T-cell (primary cell): ENCODE results near the gene GABARAP. TPM values are rescaled to one million over a fixed set of nuclear protein-coding genes. Genes with fewer than 3 reads are reported as not detected.

Source experiments
- ATAC-seq, 4 experiments: fragments of 200-7000 bp in 3 of 4; fragments of 150-1000 bp in 1 of 4; cut with Tn5 transposase; replicated peaks in 1 of 4; 1 replicate in 3 of 4; 2 replicates in 1 of 4; pipeline ENCODE4 v1.10.0; 2021; ENCODE audit warnings: moderate library complexity in 3 of 4, mild to moderate bottlenecking in 2 of 4, moderate number of reproducible peaks in 1 of 4
- CTCF ChIA-PET, 2 donors: fragments of 300-600 bp; sonication (Branson Sonifier 250); formaldehyde crosslinking; loops; one replicate each; lab custom pipeline; 2022; ENCODE audit warnings: antibody characterized with exemption in 2 of 2; lab: Charles Lee
- POLR2A ChIA-PET, 2 donors: fragments of 300-600 bp; sonication (Branson Sonifier 250); formaldehyde crosslinking; loops; one replicate each; lab custom pipeline; 2022; ENCODE audit warnings: antibody characterized with exemption in 2 of 2; lab: Charles Lee
- DNase-seq, 35 experiments: peaks; one replicate each; pipeline versions ENCODE4 v3.0.0 to v3.0.0-alpha.2; 2013 to 2023
- H3K27ac ChIP-seq: one replicate; pipeline ENCODE4 v1.5.1; 2013; ENCODE audit warnings: low read length
- H3K27me3 ChIP-seq, 2 experiments: replicated peaks in 1 of 2; 1 replicate in 1 of 2; 2 replicates in 1 of 2; pipeline versions ENCODE4 v1.6.1 to v1.7.0; 2013; ENCODE audit warnings: low read length in 1 of 2, mixed read lengths in 1 of 2; ENCODE audit not compliant: control insufficient read depth in 2 of 2, insufficient read depth in 2 of 2; ENCODE audit errors: extremely low read depth in 1 of 2
- H3K36me3 ChIP-seq, 2 donors: 1 replicate in 1 of 2; 2 replicates in 1 of 2; pipeline versions ENCODE4 v1.6.1 to v1.7.0; 2013; ENCODE audit warnings: low read length in 1 of 2; ENCODE audit not compliant: control insufficient read depth in 2 of 2, insufficient read depth in 1 of 2; ENCODE audit errors: extremely low read depth in 1 of 2
- H3K4me1 ChIP-seq, 2 experiments: 1 replicate in 1 of 2; 2 replicates in 1 of 2; pipeline versions ENCODE4 v1.6.1 to v1.7.0; 2013; ENCODE audit warnings: low read length in 2 of 2, mixed read lengths in 1 of 2; ENCODE audit not compliant: insufficient read depth in 2 of 2, control insufficient read depth in 1 of 2; ENCODE audit errors: extremely low read depth in 1 of 2
- H3K4me3 ChIP-seq, 2 donors: 1 replicate in 1 of 2; 2 replicates in 1 of 2; pipeline versions ENCODE4 v1.5.1 to v1.7.0; 2013; ENCODE audit warnings: mild to moderate bottlenecking in 2 of 2, low read length in 1 of 2, moderate library complexity in 1 of 2; ENCODE audit not compliant: control insufficient read depth in 1 of 2; ENCODE audit errors: extremely low read depth in 1 of 2
- H3K9me3 ChIP-seq: 2 replicates; pipeline ENCODE4 v1.7.0; 2013
- H3K27ac Mint-ChIP-seq, 2 donors: one replicate each; pipeline ENCODE4 v1.8.0; 2020 to 2021; ENCODE audit warnings: mild to moderate bottlenecking in 2 of 2, mixed read lengths in 2 of 2
- H3K27me3 Mint-ChIP-seq, 2 donors: one replicate each; pipeline ENCODE4 v1.8.0; 2021 to 2022; ENCODE audit warnings: mixed read lengths in 2 of 2
- H3K36me3 Mint-ChIP-seq: one replicate; pipeline ENCODE4 v1.8.0; 2021; ENCODE audit warnings: mixed read lengths
- H3K4me1 Mint-ChIP-seq, 3 donors: one replicate each; pipeline ENCODE4 v1.8.0; 2020 to 2022; ENCODE audit warnings: mixed read lengths in 3 of 3, mild to moderate bottlenecking in 1 of 3
- H3K4me3 Mint-ChIP-seq, 3 donors: one replicate each; pipeline ENCODE4 v1.8.0; 2020 to 2022; ENCODE audit warnings: mild to moderate bottlenecking in 3 of 3, mixed read lengths in 3 of 3, moderate library complexity in 3 of 3
- H3K9me3 Mint-ChIP-seq, 3 donors: one replicate each; pipeline ENCODE4 v1.8.0; 2020 to 2022; ENCODE audit warnings: mixed read lengths in 3 of 3
- WGBS: methylation state at CpG from one replicate; pipeline ENCODE4 v1.1.5; 2013; ENCODE audit warnings: missing lambda C conversion rate; ENCODE audit not compliant: insufficient coverage; 5-methylcytosine and 5-hydroxymethylcytosine counted together
- total RNA-seq, 35 experiments: library from RNA in 6 of 35; stranded (reverse) in 6 of 35; fragments of 120-200 nt in 1 of 35; gene quantifications; one replicate each; pipeline versions ENCODE4 v1.2.1 to v1.2.4 and lab custom pipeline; 2013 to 2026

The GABARAP gene
- total RNA-seq, 5 donors from 2014 or later (not counting 1 experiment from before 2014, with no cell fraction given): 197 to 278 (median 276) TPM

DNA sequence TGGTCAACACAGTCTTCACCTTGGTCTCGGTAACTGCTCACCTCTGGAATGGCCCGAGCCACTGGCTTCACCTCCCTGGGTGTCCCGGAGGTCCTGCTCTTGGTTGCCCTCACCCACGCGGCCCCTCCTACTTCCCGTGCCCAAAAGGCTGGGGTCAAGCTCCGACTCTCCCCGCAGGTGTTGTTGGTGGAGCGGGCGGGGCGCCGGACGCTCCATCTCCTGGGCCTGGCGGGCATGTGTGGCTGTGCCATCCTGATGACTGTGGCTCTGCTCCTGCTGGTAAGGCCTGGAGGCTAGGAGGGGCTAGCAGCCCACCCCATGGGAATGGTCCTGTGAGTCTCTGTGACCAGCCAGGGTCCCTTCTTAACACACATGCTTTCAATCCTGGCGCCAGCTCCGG is 42.7 kb upstream of the GABARAP start:
- no peak for ATAC-seq
- Mint-ChIP-seq H3K27me3 (peaks cover 19 to 48% of the 10 kb centered on the region in 2 donors), H3K36me3 (no peaks in the 10 kb centered on the region), H3K9me3 (no peaks in the 10 kb centered on the region), H3K4me1 (peaks cover 16 to 32% (median 25%) of the 10 kb centered on the region in 3 donors), H3K4me3 (no peak overlapping the region), H3K27ac (no peak overlapping the region)
- Histone ChIP-seq H3K9me3 (no peaks in the 10 kb centered on the region), H3K36me3 (no peaks in the 10 kb centered on the region), H3K27me3 (peaks cover 0 to 84% of the 10 kb centered on the region in 2 experiments), H3K4me1 (peaks cover 6 to 26% of the 10 kb centered on the region in 2 experiments), H3K27ac (no peak overlapping the region), H3K4me3 (no peak overlapping the region)
- WGBS: 98% methylated on average over 13 of the region's 16 CpGs
- POLR2A ChIA-PET: no interaction called here
- CTCF ChIA-PET: interaction anchor here in 1 of 2 donors (1.1 kb wide), 1 partner anchor 13 kb away, joined by 7 read pairs; no protein-coding TSS in a partner anchor
- DNase-seq: no peak

DNA sequence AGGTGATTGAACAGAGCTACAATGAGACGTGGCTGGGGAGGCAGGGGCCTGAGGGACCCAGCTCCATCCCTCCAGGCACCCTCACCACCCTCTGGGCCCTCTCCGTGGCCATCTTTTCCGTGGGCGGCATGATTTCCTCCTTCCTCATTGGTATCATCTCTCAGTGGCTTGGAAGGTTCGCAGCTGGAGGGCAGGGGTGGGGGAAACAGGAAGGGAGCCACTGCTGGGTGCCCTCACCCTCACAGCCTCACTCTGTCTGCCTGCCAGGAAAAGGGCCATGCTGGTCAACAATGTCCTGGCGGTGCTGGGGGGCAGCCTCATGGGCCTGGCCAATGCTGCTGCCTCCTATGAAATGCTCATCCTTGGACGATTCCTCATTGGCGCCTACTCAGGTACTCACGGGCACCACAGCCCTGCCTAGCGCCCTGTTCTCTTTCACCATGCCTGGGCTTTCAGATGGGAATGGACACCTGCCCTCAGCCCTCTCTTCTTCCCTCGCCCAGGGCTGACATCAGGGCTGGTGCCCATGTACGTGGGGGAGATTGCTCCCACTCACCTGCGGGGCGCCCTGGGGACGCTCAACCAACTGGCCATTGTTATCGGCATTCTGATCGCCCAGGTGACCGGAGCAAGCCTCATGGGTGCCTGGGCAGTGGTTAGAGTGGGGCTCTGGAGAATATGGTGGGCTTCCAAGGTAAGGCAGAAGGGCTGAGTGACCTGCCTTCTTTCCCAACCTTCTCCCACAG is 41.4 kb upstream of the GABARAP start:
- no peak overlapping the region for H3K27ac Mint-ChIP-seq
- peaks cover 6 to 26% of the 10 kb centered on the region in 2 experiments for H3K4me1 ChIP-seq
- POLR2A ChIA-PET: no interaction called here
- H3K36me3 ChIP-seq: no peaks in the 10 kb centered on the region
- H3K27me3 ChIP-seq: peaks cover 0 to 74% of the 10 kb centered on the region in 2 experiments
- H3K4me3 Mint-ChIP-seq: peak overlapping the region in 1 of 3 donors; percentile 77
- 77% methylated on average over 4 of the region's 18 CpGs for WGBS
- peaks cover 16 to 34% (median 26%) of the 10 kb centered on the region in 3 donors for H3K4me1 Mint-ChIP-seq
- no peaks in the 10 kb centered on the region for H3K36me3 Mint-ChIP-seq
- CTCF ChIA-PET: interaction anchor here in 1 of 2 donors (0.5 kb wide), 1 partner anchor 808 kb away, joined by 3 read pairs; no protein-coding TSS in a partner anchor
- H3K4me3 ChIP-seq: no peak overlapping the region
- DNase-seq (no peak), ATAC-seq (no peak)
- H3K27me3 Mint-ChIP-seq: peaks cover 19 to 45% of the 10 kb centered on the region in 2 donors
- H3K9me3 ChIP-seq: no peaks in the 10 kb centered on the region
- no peaks in the 10 kb centered on the region for H3K9me3 Mint-ChIP-seq
- no peak overlapping the region for H3K27ac ChIP-seq

DNA sequence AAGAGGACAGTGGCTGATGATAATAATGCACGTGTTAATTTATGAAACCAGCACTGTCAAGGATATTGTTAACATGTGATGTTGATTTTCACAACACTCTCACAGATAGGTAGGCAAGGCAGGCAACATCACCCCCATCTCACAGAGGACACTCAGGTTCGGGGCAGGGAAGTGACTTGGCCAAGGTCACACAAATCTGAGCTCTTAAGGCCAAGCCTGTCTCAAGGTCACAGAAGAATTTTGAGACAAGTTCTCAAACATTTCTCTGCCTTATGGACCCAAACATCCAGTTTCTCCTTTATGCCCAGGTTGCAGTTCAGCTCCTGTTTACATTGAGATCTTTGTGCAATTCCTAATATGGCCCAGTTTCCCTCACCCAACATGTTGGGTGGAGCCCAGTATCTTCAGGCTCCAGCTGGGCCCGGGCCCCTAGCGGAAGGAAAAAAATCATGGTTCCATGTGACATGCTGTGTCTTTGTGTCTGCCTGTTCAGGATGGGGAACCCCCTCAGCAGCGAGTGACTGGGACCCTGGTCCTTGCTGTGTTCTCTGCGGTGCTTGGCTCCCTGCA is 40.6 kb upstream of the GABARAP start:
- Histone ChIP-seq H3K9me3 (no peaks in the 10 kb centered on the region), H3K4me3 (no peak overlapping the region), H3K27ac (no peak overlapping the region), H3K4me1 (peaks cover 6 to 26% of the 10 kb centered on the region in 2 experiments), H3K27me3 (peaks cover 0 to 70% of the 10 kb centered on the region in 2 experiments), H3K36me3 (no peaks in the 10 kb centered on the region)
- ATAC-seq (no peak), DNase-seq (no peak)
- Mint-ChIP-seq H3K27me3 (peaks cover 12 to 41% of the 10 kb centered on the region in 2 donors), H3K9me3 (no peaks in the 10 kb centered on the region), H3K36me3 (no peaks in the 10 kb centered on the region), H3K4me1 (peaks cover 16 to 34% (median 26%) of the 10 kb centered on the region in 3 donors), H3K27ac (no peak overlapping the region), H3K4me3 (peak overlapping the region in 2 of 3 donors; percentile 21 to 77)
- POLR2A ChIA-PET: no interaction called here
- WGBS: 81% methylated on average over 5 of the region's 6 CpGs
- CTCF ChIA-PET: interaction anchor here (0.5 to 0.8 kb wide), 2 partner anchors 68 to 239 kb away, joined by 3 to 4 read pairs; no protein-coding TSS in a partner anchor

DNA sequence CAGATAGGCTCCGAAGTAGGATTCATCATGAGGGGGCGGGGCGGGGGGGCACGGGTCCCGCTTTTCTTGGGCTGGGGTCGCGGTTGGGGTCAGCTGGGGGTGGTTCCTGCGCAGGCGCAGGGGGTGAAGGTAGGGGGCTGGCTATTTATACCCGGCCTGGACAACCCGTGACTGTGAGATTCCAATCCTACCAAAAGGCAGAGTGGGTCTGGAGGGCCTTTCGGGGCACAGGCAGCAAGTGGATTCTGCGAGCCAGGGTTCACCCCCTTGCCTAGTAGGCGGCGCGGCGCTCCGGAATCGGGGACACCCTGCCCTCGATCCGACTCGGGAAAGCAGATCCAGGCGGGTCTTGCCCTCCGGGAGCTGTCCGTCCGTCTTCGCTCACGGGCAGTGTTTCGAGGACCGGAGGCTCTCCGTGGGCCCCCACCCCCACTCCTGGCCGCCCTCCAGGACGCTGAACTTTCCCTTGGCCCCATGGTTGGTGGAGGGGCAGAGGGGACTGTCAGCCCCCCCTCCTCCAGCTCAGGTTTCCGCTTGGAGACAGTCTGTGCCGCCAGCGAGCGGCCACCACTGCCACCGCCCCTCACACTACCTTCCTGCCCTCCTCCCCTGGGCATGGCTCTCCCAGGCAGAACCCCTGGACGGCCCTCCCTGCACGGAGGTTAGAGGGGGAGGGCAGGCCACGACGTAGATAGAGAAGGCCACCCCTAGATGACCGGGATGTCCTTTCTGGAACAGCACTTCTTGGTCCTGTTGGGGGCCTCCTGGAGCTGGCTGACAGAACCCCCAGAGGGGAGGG is 39.9 kb upstream of the GABARAP start:
- Histone ChIP-seq H3K27ac (no peak overlapping the region), H3K4me1 (peaks cover 6 to 26% of the 10 kb centered on the region in 2 experiments), H3K36me3 (no peaks in the 10 kb centered on the region), H3K27me3 (peaks cover 0 to 64% of the 10 kb centered on the region in 2 experiments), H3K4me3 (peak overlapping the region; percentile 42 to 67), H3K9me3 (no peaks in the 10 kb centered on the region)
- POLR2A ChIA-PET: interaction anchor here in 1 of 2 donors (0.5 to 0.6 kb wide), 2 partner anchors 30 to 279 kb away, joined by 3 to 6 read pairs; no protein-coding TSS in a partner anchor
- CTCF ChIA-PET: interaction anchor here (0.5 to 1.3 kb wide), 6 partner anchors 22 to 406 kb away, joined by 3 to 8 read pairs (median 4); partner anchors contain the start of gene WRAP53 (in 1 of the 2)
- no peaks in the 10 kb centered on the region for H3K9me3 Mint-ChIP-seq
- WGBS: 10% methylated on average over 15 of the region's 43 CpGs
- peaks cover 16 to 34% (median 26%) of the 10 kb centered on the region in 3 donors for H3K4me1 Mint-ChIP-seq
- H3K27me3 Mint-ChIP-seq: peaks cover 12 to 41% of the 10 kb centered on the region in 2 donors
- no peaks in the 10 kb centered on the region for H3K36me3 Mint-ChIP-seq
- ATAC-seq (no peak), DNase-seq (peak in 1 of 35 experiments; percentile 23)
- no peak overlapping the region for H3K27ac Mint-ChIP-seq
- peak overlapping the region; percentile 65 to 77 (median 65) for H3K4me3 Mint-ChIP-seq

DNA sequence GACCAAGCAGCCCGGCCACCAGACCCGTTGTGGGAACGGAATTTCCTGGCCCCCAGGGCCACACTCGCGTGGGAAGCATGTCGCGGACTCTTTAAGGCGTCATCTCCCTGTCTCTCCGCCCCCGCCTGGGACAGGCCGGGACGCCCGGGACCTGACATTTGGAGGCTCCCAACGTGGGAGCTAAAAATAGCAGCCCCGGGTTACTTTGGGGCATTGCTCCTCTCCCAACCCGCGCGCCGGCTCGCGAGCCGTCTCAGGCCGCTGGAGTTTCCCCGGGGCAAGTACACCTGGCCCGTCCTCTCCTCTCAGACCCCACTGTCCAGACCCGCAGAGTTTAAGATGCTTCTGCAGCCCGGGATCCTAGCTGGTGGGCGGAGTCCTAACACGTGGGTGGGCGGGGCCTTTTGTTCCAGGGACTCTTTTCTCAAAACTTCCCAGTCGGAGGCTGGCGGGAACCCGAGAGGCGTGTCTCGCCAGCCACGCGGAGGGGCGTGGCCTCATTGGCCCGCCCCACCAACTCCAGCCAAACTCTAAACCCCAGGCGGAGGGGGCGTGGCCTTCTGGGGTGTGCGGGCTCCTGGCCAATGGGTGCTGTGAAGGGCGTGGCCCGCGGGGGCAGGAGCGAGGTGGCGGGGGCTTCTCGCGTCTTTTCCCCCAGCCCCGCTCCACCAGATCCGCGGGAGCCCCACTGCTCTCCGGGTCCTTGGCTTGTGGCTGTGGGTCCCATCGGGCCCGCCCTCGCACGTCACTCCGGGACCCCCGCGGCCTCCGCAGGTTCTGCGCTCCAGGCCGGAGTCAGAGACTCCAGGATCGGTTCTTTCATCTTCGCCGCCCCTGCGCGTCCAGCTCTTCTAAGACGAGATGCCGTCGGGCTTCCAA is 39.1 kb upstream of the GABARAP start, which contains the start of gene SLC2A4:
TSS of gene SLC2A4 (plus strand) at position 645 of the 879 bp plus-strand sequence. CDS start at position 862, 217 bp downstream.
- Mint-ChIP-seq H3K27ac (no peak within 1 kb of the TSS), H3K27me3 (peaks cover 12 to 40% of the 10 kb centered on the region in 2 donors), H3K4me3 (peak within 1 kb of the TSS; percentile 70 to 77 (median 75)), H3K9me3 (no peaks in the 10 kb centered on the region), H3K4me1 (peaks cover 16 to 34% (median 26%) of the 10 kb centered on the region in 3 donors), H3K36me3 (no peaks in the 10 kb centered on the region)
- ChIA-PET CTCF (interaction anchor here (0.6 to 1.3 kb wide), 6 partner anchors 15 to 407 kb away, joined by 3 to 8 read pairs (median 4); partner anchors contain the start of gene WRAP53 (in 1 of the 2)), POLR2A (interaction anchor here (0.5 to 0.6 kb wide), 3 partner anchors 24 to 280 kb away, joined by 3 to 6 read pairs (median 4); no protein-coding TSS in a partner anchor)
- Histone ChIP-seq H3K27me3 (peaks cover 0 to 57% of the 10 kb centered on the region in 2 experiments), H3K4me3 (peak within 1 kb of the TSS; percentile 42 to 67), H3K9me3 (no peaks in the 10 kb centered on the region), H3K36me3 (no peaks in the 10 kb centered on the region), H3K27ac (no peak within 1 kb of the TSS), H3K4me1 (peaks cover 6 to 26% of the 10 kb centered on the region in 2 experiments)
- ATAC-seq (peak; percentile 65 to 74 (median 68)), DNase-seq (peak; percentile 45 to 86 (median 64))
- under 1% methylated on average over 61 of the region's 71 CpGs for WGBS
